HCT116 (cell line): ENCODE measurements around the gene SYCP2. TPM values are rescaled to one million over a fixed set of nuclear protein-coding genes. Genes with fewer than 3 reads are reported as not detected.

Source experiments
- ATAC-seq: fragments of 200-7000 bp; cut with Tn5 transposase; 2 replicates; pipeline ENCODE4 v1.9.1; 2020; ENCODE audit warnings: mild to moderate bottlenecking, moderate library complexity
- BruUV-seq: library from RNA; stranded (reverse); fragments of 400-500 nt; replicated peaks from 2 replicates; lab custom pipeline; 2021; lab: Mats Ljungman, UMichigan
- CTCF ChIA-PET: fragments of 300-600 bp; sonication (Branson Sonifier 250); formaldehyde crosslinking; loops from one replicate; lab custom pipeline; 2021; ENCODE audit warnings: antibody characterized with exemption; lab: Charles Lee
- POLR2A ChIA-PET: fragments of 300-600, 350-600 bp; sonication (Branson Sonifier 250); formaldehyde crosslinking; loops from one replicate; lab custom pipeline; 2021; ENCODE audit warnings: antibody characterized with exemption; lab: Charles Lee
- RAD21 ChIA-PET, 2 experiments: fragments of 300-600 bp; sonication (Branson Sonifier 250); formaldehyde crosslinking; loops; one replicate each; lab custom pipeline; 2023; ENCODE audit warnings: low total read pairs in 2 of 2; ENCODE audit not compliant: uncharacterized antibody in 2 of 2, unreplicated experiment in 2 of 2, low non-redundant PET in 1 of 2; lab: Charles Lee
- DNase-seq: peaks from one replicate; pipeline ENCODE4 v3.0.0-alpha.2; 2010; ENCODE audit warnings: low read depth, low spot score
- H2AFZ ChIP-seq: fragments of 200-600 bp; shearing (Covaris generic), sonication (generic); 2 replicates; pipeline ENCODE4 v1.6.1; 2017; ENCODE audit warnings: low read depth, mixed run types, mixed read lengths, antibody characterized with exemption, low read length; ENCODE audit not compliant: poor library complexity, severe bottlenecking
- H3K27ac ChIP-seq: 2 replicates; pipeline ENCODE4 v1.5.1; 2012; ENCODE audit warnings: low read depth, low read length
- H3K27me3 ChIP-seq: fragments of 200-600 bp; sonication (generic); 2 replicates; pipeline ENCODE4 v1.6.1; 2016; ENCODE audit warnings: mixed run types, low read length, mixed read lengths; ENCODE audit not compliant: insufficient read depth
- H3K36me3 ChIP-seq, 2 experiments: fragments of 200-500 bp in 1 of 2; fragments of 200-600 bp in 1 of 2; sonication (Bioruptor generic) in 1 of 2; sonication (generic) in 1 of 2; 2 replicates each; pipeline versions ENCODE4 v1.5.1 to v1.6.1; 2014 to 2016; ENCODE audit warnings: low read length in 2 of 2, inconsistent platforms in 1 of 2, mixed read lengths in 1 of 2, mixed run types in 1 of 2; ENCODE audit not compliant: insufficient read depth in 2 of 2, control insufficient read depth in 1 of 2
- H3K4me1 ChIP-seq, 2 experiments: fragments of 200-600 bp in 1 of 2; sonication (generic) in 1 of 2; 2 replicates each; pipeline versions ENCODE4 v1.5.1 to v1.6.1; 2012 to 2017; ENCODE audit warnings: low read length in 2 of 2, inconsistent platforms in 1 of 2, mild to moderate bottlenecking in 1 of 2, mixed read lengths in 1 of 2, mixed run types in 1 of 2, moderate library complexity in 1 of 2; ENCODE audit not compliant: insufficient read depth in 2 of 2, control insufficient read depth in 1 of 2
- H3K4me2 ChIP-seq: fragments of 200-600 bp; sonication (generic); 2 replicates; pipeline ENCODE4 v1.6.1; 2017; ENCODE audit warnings: mixed run types, low read length, mixed read lengths
- H3K4me3 ChIP-seq, 2 experiments: fragments of 200-600 bp in 1 of 2; sonication (generic) in 1 of 2; replicated peaks in 1 of 2; 2 replicates each; pipeline ENCODE4 v1.5.1; 2011 to 2016; ENCODE audit warnings: low read length in 2 of 2, control low read depth in 1 of 2, low read depth in 1 of 2, mild to moderate bottlenecking in 1 of 2, mixed read lengths in 1 of 2, mixed run types in 1 of 2
- H3K79me2 ChIP-seq: fragments of 200-600 bp; sonication (generic); 2 replicates; pipeline ENCODE4 v1.6.1; 2017; ENCODE audit warnings: mild to moderate bottlenecking, mixed run types, low read length, moderate library complexity, mixed read lengths; ENCODE audit not compliant: insufficient read depth
- H3K9ac ChIP-seq: fragments of 200-600 bp; sonication (generic); 2 replicates; pipeline ENCODE4 v1.6.1; 2016; ENCODE audit warnings: low read length, mixed read lengths
- H3K9me2 ChIP-seq: fragments of 200-600 bp; sonication (generic), shearing (Covaris generic); 2 replicates; pipeline ENCODE4 v1.6.1; 2017; ENCODE audit warnings: mixed run types, mild to moderate bottlenecking, moderate library complexity; ENCODE audit not compliant: insufficient read depth
- H3K9me3 ChIP-seq, 2 experiments: fragments of 200-500 bp in 1 of 2; fragments of 200-600 bp in 1 of 2; sonication (Bioruptor generic) in 1 of 2; sonication (generic) in 1 of 2; 2 replicates each; pipeline ENCODE4 v1.6.1; 2014 to 2017; ENCODE audit warnings: low read length in 2 of 2, mixed read lengths in 2 of 2, inconsistent platforms in 1 of 2, low read depth in 1 of 2, mild to moderate bottlenecking in 1 of 2, mixed run types in 1 of 2, moderate library complexity in 1 of 2; ENCODE audit not compliant: control insufficient read depth in 1 of 2, insufficient read depth in 1 of 2
- H4K20me1 ChIP-seq: fragments of 200-600 bp; sonication (generic), shearing (Covaris generic); 2 replicates; pipeline ENCODE4 v1.6.1; 2017; ENCODE audit warnings: mixed run types, mild to moderate bottlenecking, moderate library complexity; ENCODE audit not compliant: insufficient read depth
- CBX3 ChIP-seq: IDR thresholded peaks from 2 replicates; pipeline ENCODE4 v1.6.1; 2012; ENCODE audit warnings: low read depth
- EGR1 ChIP-seq: IDR thresholded peaks from 2 replicates; pipeline ENCODE4 v1.6.1; 2012; ENCODE audit warnings: low read depth
- ELF1 ChIP-seq: IDR thresholded peaks from 2 replicates; pipeline ENCODE4 v1.6.1; 2012; ENCODE audit warnings: low read depth, borderline replicate concordance
- EZH2 ChIP-seq: fragments of 200-600 bp; sonication (generic); IDR thresholded peaks from 2 replicates; pipeline ENCODE4 v1.6.1; 2017; ENCODE audit warnings: antibody characterized with exemption, mixed run types
- EZH2phosphoT487 ChIP-seq: fragments of 200-600 bp; IDR thresholded peaks from 2 replicates; pipeline ENCODE4 v1.6.1; 2018; ENCODE audit warnings: antibody characterized with exemption, borderline replicate concordance
- JUND ChIP-seq: IDR thresholded peaks from 2 replicates; pipeline ENCODE4 v1.6.1; 2012
- RAD21 ChIP-seq: IDR thresholded peaks from 2 replicates; pipeline ENCODE4 v1.6.1; 2012; ENCODE audit warnings: low read depth, mild to moderate bottlenecking
- SRF ChIP-seq: IDR thresholded peaks from 2 replicates; pipeline ENCODE4 v1.6.1; 2012; ENCODE audit warnings: low read depth
- ZFX ChIP-seq: fragments of 450-650 bp; IDR thresholded peaks from 2 replicates; pipeline ENCODE4 v1.6.1; 2017
- intact Hi-C: fragments of 100-400 bp; cut with micrococcal nuclease; formaldehyde crosslinking; loops from 2 replicates; pipeline ENCODE4 v1.10.0; 2022
- total RNA-seq: library from RNA; stranded (reverse); gene quantifications from one replicate; pipeline ENCODE4 v1.2.1, GENCODE V29; 2021; ENCODE audit not compliant: unreplicated experiment
- TF ChIP-seq, protein P1 (sequence below), 3 experiments: fragments of 200-600 bp in 1 of 3; sonication (generic) in 1 of 3; IDR thresholded peaks in 2 of 3; conservative IDR thresholded peaks in 1 of 3; 2 replicates each; pipeline ENCODE4 v1.5.1; 2012 to 2017; ENCODE audit warnings: low read depth in 2 of 3, low read length in 2 of 3, antibody characterized with exemption in 1 of 3, borderline replicate concordance in 1 of 3, control low read depth in 1 of 3, mild to moderate bottlenecking in 1 of 3, mixed read lengths in 1 of 3, mixed run types in 1 of 3, moderate library complexity in 1 of 3; ENCODE audit not compliant: insufficient read depth in 1 of 3
- TF ChIP-seq, protein P2 (sequence below): IDR thresholded peaks from 2 replicates; pipeline ENCODE4 v1.6.1; 2012
- TF ChIP-seq, protein P3 (sequence below): IDR thresholded peaks from 2 replicates; pipeline ENCODE4 v1.6.1; 2012; ENCODE audit warnings: low read depth
- TF ChIP-seq, protein P4 (sequence below): IDR thresholded peaks from 2 replicates; pipeline ENCODE4 v1.6.1; 2012

The SYCP2 gene
- total RNA-seq, 1 experiment from 2014 or later: 0.59 TPM

DNA sequence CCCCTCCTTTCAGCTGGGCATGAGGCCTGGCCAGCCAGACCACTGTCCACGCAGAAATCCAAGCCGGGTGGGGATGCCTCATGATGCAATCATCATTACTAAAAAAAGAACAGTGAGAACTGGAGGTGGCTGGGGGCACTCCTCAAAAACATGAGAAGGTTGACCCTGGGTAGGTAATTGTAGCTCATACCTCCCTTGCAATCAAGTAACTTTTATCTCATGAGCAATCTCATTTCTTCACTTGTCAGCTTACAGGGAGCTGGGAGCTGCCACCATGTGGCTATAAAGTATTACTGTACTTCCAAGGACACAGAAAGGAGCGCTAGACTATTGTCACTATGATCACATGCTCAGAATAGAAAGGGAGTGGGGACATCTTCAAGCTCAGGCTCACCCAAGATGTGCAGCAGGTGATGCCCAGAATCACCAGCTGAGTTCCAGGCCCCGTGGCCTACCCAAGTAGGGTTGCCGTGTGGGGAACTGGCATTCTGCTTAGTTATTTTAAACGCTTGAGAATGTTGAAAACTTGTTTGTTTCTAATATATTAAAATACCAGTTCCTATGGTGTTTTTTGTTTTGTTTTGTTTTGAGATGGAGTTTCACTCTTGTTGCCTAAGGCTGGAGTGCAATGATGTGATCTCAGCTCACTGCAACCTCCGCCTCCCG is 21.8 kb upstream of the SYCP2 start (continued):
- TF ChIP-seq, protein P1, sequence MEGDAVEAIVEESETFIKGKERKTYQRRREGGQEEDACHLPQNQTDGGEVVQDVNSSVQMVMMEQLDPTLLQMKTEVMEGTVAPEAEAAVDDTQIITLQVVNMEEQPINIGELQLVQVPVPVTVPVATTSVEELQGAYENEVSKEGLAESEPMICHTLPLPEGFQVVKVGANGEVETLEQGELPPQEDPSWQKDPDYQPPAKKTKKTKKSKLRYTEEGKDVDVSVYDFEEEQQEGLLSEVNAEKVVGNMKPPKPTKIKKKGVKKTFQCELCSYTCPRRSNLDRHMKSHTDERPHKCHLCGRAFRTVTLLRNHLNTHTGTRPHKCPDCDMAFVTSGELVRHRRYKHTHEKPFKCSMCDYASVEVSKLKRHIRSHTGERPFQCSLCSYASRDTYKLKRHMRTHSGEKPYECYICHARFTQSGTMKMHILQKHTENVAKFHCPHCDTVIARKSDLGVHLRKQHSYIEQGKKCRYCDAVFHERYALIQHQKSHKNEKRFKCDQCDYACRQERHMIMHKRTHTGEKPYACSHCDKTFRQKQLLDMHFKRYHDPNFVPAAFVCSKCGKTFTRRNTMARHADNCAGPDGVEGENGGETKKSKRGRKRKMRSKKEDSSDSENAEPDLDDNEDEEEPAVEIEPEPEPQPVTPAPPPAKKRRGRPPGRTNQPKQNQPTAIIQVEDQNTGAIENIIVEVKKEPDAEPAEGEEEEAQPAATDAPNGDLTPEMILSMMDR (IDR thresholded peaks at IDR 0.05 in 2 of 3, conservative IDR thresholded peaks at IDR 0.05 in 1 of 3; ENCODE audit: borderline replicate concordance in 1 of 3, insufficient read depth in 1 of 3, low read depth in 2 of 3, low read length in 2 of 3): peak; percentile 10 to 48 (median 42); a peak in 4 of 6 replicates
- TF ChIP-seq, protein P2, sequence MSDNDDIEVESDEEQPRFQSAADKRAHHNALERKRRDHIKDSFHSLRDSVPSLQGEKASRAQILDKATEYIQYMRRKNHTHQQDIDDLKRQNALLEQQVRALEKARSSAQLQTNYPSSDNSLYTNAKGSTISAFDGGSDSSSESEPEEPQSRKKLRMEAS: no peak
- TF ChIP-seq EZH2 (no peak), JUND (no peak)

DNA sequence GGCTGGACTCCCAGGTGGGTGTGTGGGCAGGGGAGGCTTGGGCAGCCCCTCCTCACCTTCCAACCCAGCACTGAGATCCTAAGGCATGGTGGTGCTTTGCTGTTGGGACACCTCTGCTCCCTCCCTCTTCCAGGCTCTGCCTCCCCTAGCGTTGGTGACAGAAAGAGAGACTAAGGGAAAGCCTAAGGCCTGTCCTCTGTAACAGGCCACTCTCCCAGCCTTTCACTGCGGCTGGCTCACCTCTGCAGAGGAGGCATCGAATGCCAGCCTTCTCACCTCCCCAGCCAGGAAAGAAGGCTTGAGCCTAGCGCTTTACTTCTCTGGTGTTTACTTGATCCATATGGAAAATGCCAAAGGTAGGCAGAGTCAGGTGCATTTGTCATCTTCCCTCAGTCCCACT is 21.3 kb upstream of the SYCP2 start:
- intact Hi-C loops: no loop called here
- TF ChIP-seq RAD21 (no peak), CBX3 (no peak), SRF (no peak), EZH2phosphoT487 (no peak), ZFX (no peak), EZH2 (no peak), ELF1 (no peak), EGR1 (no peak)
- TF ChIP-seq, protein P3, sequence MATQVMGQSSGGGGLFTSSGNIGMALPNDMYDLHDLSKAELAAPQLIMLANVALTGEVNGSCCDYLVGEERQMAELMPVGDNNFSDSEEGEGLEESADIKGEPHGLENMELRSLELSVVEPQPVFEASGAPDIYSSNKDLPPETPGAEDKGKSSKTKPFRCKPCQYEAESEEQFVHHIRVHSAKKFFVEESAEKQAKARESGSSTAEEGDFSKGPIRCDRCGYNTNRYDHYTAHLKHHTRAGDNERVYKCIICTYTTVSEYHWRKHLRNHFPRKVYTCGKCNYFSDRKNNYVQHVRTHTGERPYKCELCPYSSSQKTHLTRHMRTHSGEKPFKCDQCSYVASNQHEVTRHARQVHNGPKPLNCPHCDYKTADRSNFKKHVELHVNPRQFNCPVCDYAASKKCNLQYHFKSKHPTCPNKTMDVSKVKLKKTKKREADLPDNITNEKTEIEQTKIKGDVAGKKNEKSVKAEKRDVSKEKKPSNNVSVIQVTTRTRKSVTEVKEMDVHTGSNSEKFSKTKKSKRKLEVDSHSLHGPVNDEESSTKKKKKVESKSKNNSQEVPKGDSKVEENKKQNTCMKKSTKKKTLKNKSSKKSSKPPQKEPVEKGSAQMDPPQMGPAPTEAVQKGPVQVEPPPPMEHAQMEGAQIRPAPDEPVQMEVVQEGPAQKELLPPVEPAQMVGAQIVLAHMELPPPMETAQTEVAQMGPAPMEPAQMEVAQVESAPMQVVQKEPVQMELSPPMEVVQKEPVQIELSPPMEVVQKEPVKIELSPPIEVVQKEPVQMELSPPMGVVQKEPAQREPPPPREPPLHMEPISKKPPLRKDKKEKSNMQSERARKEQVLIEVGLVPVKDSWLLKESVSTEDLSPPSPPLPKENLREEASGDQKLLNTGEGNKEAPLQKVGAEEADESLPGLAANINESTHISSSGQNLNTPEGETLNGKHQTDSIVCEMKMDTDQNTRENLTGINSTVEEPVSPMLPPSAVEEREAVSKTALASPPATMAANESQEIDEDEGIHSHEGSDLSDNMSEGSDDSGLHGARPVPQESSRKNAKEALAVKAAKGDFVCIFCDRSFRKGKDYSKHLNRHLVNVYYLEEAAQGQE: no peak
- TF ChIP-seq, protein P4, sequence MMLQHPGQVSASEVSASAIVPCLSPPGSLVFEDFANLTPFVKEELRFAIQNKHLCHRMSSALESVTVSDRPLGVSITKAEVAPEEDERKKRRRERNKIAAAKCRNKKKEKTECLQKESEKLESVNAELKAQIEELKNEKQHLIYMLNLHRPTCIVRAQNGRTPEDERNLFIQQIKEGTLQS: no peak
- TF ChIP-seq, protein P2: no peak
- POLR2A ChIA-PET: no interaction called here

More for the DNA sequence above, 21.3 kb upstream of the SYCP2 start:
- Histone ChIP-seq H3K4me3 (no peak overlapping the region), H3K4me1 (no peaks in the 10 kb centered on the region), H3K4me2 (no peak overlapping the region), H3K36me3 (no peaks in the 10 kb centered on the region), H3K27me3 (peaks cover 8% of the 10 kb centered on the region), H2AFZ (no peak overlapping the region), H3K9me2 (no peaks in the 10 kb centered on the region), H3K9me3 (no peaks in the 10 kb centered on the region), H4K20me1 (no peaks in the 10 kb centered on the region), H3K9ac (no peak overlapping the region), H3K27ac (no peak overlapping the region), H3K79me2 (no peaks in the 10 kb centered on the region)
- CTCF ChIA-PET: interaction anchor here (0.8 to 2.2 kb wide), 8 partner anchors 8 to 256 kb away, joined by 3 to 9 read pairs (median 4); partner anchors contain the start of genes FAM217B, PPP1R3D and SYCP2
- RAD21 ChIA-PET: no interaction called here
- DNase-seq (no peak), ATAC-seq (peak; percentile 33; the same call in 1 of the 2 replicates)
- no TSS peak for BruUV-seq
